Right atrium auricular region (tissue), 2 donors: ENCODE data around the gene WDR54. TPM values are rescaled to one million over a fixed set of nuclear protein-coding genes. Genes with fewer than 3 reads are reported as not detected.

Experiments used
- DNase-seq: peaks from one replicate; pipeline ENCODE4 v3.0.0-alpha.2; 2019; ENCODE audit warnings: low spot score
- H3K27ac ChIP-seq, 2 donors: fragments of 200-600 bp; sonication (generic); 1 replicate in 1 of 2; 2 replicates in 1 of 2; pipeline ENCODE4 v1.5.1; 2016 to 2019
- H3K27me3 ChIP-seq, 2 donors: fragments of 200-600 bp; sonication (generic); one replicate each; pipeline versions ENCODE4 v1.5.1 to v1.6.0; 2017 to 2019
- H3K36me3 ChIP-seq: fragments of 200-600 bp; sonication (generic); one replicate; pipeline ENCODE4 v1.5.1; 2016
- H3K4me1 ChIP-seq, 2 donors: fragments of 200-600 bp; sonication (generic); one replicate each; pipeline versions ENCODE4 v1.5.1 to v1.6.0; 2017 to 2019
- H3K4me3 ChIP-seq, 2 donors: fragments of 200-600 bp; sonication (generic); 1 replicate in 1 of 2; 2 replicates in 1 of 2; pipeline ENCODE4 v1.5.1; 2017 to 2019; ENCODE audit warnings: mild to moderate bottlenecking in 1 of 2, moderate library complexity in 1 of 2
- H3K9me3 ChIP-seq, 2 donors: fragments of 200-600 bp; sonication (generic); one replicate each; pipeline ENCODE4 v1.5.1; 2019
- total RNA-seq, 2 donors: library from RNA; depleted of rRNA; stranded (reverse); fragments of >200 nt; gene quantifications; one replicate each; pipeline ENCODE4 v1.1.0, GENCODE V29; 2016
- TF ChIP-seq, protein P1 (sequence below), 2 donors: fragments of 200-600 bp; sonication (generic); IDR thresholded peaks; one replicate each; pipeline ENCODE4 v1.5.1; 2019; ENCODE audit warnings: antibody characterized with exemption in 2 of 2

The WDR54 gene
- total RNA-seq, 2 donors from 2014 or later: 0.67 to 7.5 TPM

DNA sequence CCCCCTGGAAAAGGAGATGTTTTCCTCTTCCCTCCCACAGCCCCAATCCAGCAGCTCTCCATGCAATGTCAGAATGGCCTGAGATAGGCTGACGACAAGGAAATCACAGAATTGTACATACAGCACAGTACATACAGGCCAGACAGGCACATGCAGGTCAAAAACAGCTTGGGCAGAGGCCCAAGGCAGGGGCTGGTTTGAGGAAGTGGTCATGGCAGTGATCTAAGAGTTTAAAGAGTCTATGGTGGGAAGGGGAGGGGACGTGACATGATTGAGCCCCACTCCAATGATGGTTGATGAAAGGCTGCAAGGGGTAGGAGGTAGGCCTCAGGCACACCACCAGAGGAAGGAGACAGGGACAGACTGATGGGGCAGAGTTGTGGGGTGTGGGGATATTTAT lies 45.7 kb upstream of the WDR54 start:
- Histone ChIP-seq H3K36me3 (peaks cover 34% of the 10 kb centered on the region), H3K4me1 (peaks cover 0 to 51% of the 10 kb centered on the region in 2 donors)

DNA sequence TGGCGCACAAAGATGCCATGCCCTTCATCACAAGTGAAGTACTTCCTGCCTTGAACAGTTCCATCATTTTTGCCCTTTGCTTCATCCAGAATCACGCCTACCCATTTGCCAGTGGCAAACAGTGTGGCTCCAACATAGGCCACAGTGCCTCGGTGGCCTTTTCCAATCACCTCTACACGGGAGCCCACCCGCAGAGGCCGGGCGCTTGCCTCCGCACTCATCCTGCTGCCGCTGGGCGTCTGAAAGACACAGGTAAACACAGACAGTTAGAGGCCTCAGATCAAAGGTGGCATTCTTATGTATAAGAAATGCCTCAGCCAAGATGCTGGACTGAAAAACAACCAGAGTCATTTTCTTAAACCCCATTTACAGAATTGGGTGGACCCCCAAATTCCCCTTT lies 43.5 kb upstream of the WDR54 start:
- Histone ChIP-seq H3K4me1 (peaks cover 0 to 65% of the 10 kb centered on the region in 2 donors), H3K9me3 (no peaks in the 10 kb centered on the region), H3K27me3 (no peaks in the 10 kb centered on the region), H3K36me3 (peaks cover 16% of the 10 kb centered on the region), H3K27ac (no peak overlapping the region), H3K4me3 (no peak overlapping the region)
- DNase-seq: no peak
- TF ChIP-seq, protein P1, sequence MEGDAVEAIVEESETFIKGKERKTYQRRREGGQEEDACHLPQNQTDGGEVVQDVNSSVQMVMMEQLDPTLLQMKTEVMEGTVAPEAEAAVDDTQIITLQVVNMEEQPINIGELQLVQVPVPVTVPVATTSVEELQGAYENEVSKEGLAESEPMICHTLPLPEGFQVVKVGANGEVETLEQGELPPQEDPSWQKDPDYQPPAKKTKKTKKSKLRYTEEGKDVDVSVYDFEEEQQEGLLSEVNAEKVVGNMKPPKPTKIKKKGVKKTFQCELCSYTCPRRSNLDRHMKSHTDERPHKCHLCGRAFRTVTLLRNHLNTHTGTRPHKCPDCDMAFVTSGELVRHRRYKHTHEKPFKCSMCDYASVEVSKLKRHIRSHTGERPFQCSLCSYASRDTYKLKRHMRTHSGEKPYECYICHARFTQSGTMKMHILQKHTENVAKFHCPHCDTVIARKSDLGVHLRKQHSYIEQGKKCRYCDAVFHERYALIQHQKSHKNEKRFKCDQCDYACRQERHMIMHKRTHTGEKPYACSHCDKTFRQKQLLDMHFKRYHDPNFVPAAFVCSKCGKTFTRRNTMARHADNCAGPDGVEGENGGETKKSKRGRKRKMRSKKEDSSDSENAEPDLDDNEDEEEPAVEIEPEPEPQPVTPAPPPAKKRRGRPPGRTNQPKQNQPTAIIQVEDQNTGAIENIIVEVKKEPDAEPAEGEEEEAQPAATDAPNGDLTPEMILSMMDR (IDR thresholded peaks at IDR 0.05): no peak

More for the DNA sequence above, 45.7 kb upstream of the WDR54 start:
- no peak overlapping the region for H3K4me3 ChIP-seq
- TF ChIP-seq, protein P1 (IDR thresholded peaks at IDR 0.05): no peak
- H3K27ac ChIP-seq: no peak overlapping the region
- no peaks in the 10 kb centered on the region for H3K27me3 ChIP-seq
- no peaks in the 10 kb centered on the region for H3K9me3 ChIP-seq
- DNase-seq: no peak

- no peaks in the 10 kb centered on the region for H3K27me3 ChIP-seq
- peak within 1 kb of the TSS; percentile 74 to 82 for H3K27ac ChIP-seq
- no peaks in the 10 kb centered on the region for H3K9me3 ChIP-seq
- no peak for DNase-seq
- H3K4me3 ChIP-seq: peak within 1 kb of the TSS; percentile 31 to 46
- peaks cover 0 to 63% of the 10 kb centered on the region in 2 donors for H3K4me1 ChIP-seq
- H3K36me3 ChIP-seq: peaks cover 16% of the 10 kb centered on the region
- TF ChIP-seq, protein P1 (IDR thresholded peaks at IDR 0.05): no peak
These were observed 41.4 kb upstream of the WDR54 start, which contains the start of gene DCTN1 for GRCh38 chr2:74379851-74380789. DCTN1 (minus strand) TSS chr2:74380311; CDS start chr2:74380037, 274 bp downstream.

DNA sequence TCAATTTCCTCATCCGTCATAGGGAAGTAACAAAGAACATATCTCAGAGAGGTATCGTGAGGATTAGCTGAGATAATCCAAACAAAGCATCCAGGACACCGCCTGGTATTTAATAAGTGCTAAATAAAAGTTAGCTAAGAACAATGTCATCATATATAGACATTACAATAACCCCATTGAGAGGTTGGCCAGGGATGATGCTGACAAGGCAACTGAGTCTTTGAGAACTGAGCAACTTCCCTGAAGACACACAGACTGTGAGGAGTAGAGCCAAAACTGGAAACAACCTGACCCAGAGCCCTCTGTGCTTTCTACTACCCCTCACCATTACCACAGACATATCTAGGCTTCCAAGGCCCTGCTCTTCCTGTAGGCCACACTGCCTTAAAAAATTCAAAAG lies 39.8 kb upstream of the WDR54 start:
- H3K27me3 ChIP-seq: no peaks in the 10 kb centered on the region
- no peak overlapping the region for H3K4me3 ChIP-seq
- DNase-seq: no peak
- H3K27ac ChIP-seq: peak overlapping the region in 1 of 2 donors; percentile 26
- TF ChIP-seq, protein P1 (IDR thresholded peaks at IDR 0.05): no peak
- no peaks in the 10 kb centered on the region for H3K9me3 ChIP-seq
- H3K4me1 ChIP-seq: peaks cover 0 to 66% of the 10 kb centered on the region in 2 donors
- H3K36me3 ChIP-seq: peaks cover 13% of the 10 kb centered on the region

- Histone ChIP-seq H3K4me3 (no peak overlapping the region), H3K36me3 (no peaks in the 10 kb centered on the region), H3K27ac (peak overlapping the region in 1 of 2 donors; percentile 23), H3K9me3 (no peaks in the 10 kb centered on the region), H3K27me3 (no peaks in the 10 kb centered on the region), H3K4me1 (peaks cover 0 to 81% of the 10 kb centered on the region in 2 donors)
- TF ChIP-seq, protein P1 (IDR thresholded peaks at IDR 0.05): no peak
- DNase-seq: no peak
These were observed 38.3 kb upstream of the WDR54 start for GRCh38 chr2:74383254-74383653.
